Vein endothelial cell (primary cell): ENCODE measurements around the gene GCNT3. TPM values are rescaled to one million over a fixed set of nuclear protein-coding genes. Genes with fewer than 3 reads are reported as not detected.

Source experiments
- small RNA-seq: library from RNA; depleted of rRNA; stranded (forward); fragments of <200 nt; gene quantifications from one replicate; pipeline ENCODE3, GENCODE V24; 2012
- total RNA-seq: library from RNA; depleted of rRNA; stranded (reverse); fragments of >200 nt; gene quantifications from 2 replicates; pipeline ENCODE4 v1.2.3, GENCODE V29; 2012

The GCNT3 gene
- total RNA-seq: not detected in 2 replicates

GRCh38 chr15:59611276-59612260 lies at the start of gene GCNT3:
TSS of gene GCNT3 (plus strand) at chr15:59611783. CDS start at chr15:59618239, 6,456 bp downstream.

GRCh38 chr15:59656897-59657634 lies 45.5 kb downstream of the GCNT3 start, which contains the start of gene GTF2A2:
TSS of gene GTF2A2 (minus strand) at chr15:59657515. CDS start at chr15:59652277, 5,238 bp downstream.

Small RNAs within 50 kb of the gene (small RNA-seq; reads per million reads assigned to genes)
- gene RNA5SP396: not detected

Other genes with a start within 250 kb of the GCNT3 start
- gene MYO1E, start 238.9 kb upstream of the GCNT3 start, total RNA-seq: 150 and 207 TPM in 2 replicates
- 0.19 TPM in 1 of 2 replicates, not detected in the other for gene FAM81A, start 173.6 kb upstream of the GCNT3 start, total RNA-seq
- gene GTF2A2, start 45.7 kb downstream of the GCNT3 start, total RNA-seq: 45.9 and 56.8 TPM in 2 replicates
- gene BNIP2, start 77.5 kb downstream of the GCNT3 start, total RNA-seq: 172 and 202 TPM in 2 replicates